Measurements from ENCODE around the gene KRTAP25-1.

KRTAP25-1 gene

GRCh38 chr21:30268608-30269197 lies 20.6 kb downstream of the KRTAP25-1 start:
- TF ChIP-seq CTCF (IDR thresholded peaks at IDR 0.05; ENCODE audit: unreplicated experiment in 3 of 3), result no peak
- Mint-ChIP-seq H3K27ac (no peak overlapping the region), H3K9me3 (peaks cover 11% of the 10 kb centered on the region), H3K4me3 (no peak overlapping the region), H3K27me3 (ENCODE audit: low read depth) (peaks cover 3% of the 10 kb centered on the region), H3K4me1 (no peaks in the 10 kb centered on the region), H3K36me3 (ENCODE audit: low read depth) (no peaks in the 10 kb centered on the region)

- no peaks in the 10 kb centered on the region for H3K9me3 Mint-ChIP-seq
- no peak for TF ChIP-seq CTCF (IDR thresholded peaks at IDR 0.05; ENCODE audit: unreplicated experiment in 3 of 3)
- H3K36me3 Mint-ChIP-seq (ENCODE audit: low read depth), result no peaks in the 10 kb centered on the region
- H3K27ac Mint-ChIP-seq, result no peak overlapping the region
- no peak overlapping the region for H3K4me3 Mint-ChIP-seq
- no peaks in the 10 kb centered on the region for H3K27me3 Mint-ChIP-seq (ENCODE audit: low read depth)
- H3K4me1 Mint-ChIP-seq, result no peaks in the 10 kb centered on the region
Observed at GRCh38 chr21:30257773-30258172, 31.5 kb downstream of the KRTAP25-1 start.

GRCh38 chr21:30256100-30256499 lies 33.2 kb downstream of the KRTAP25-1 start:
- H3K9me3 Mint-ChIP-seq, result no peaks in the 10 kb centered on the region
- H3K4me3 Mint-ChIP-seq, result no peak overlapping the region
- no peaks in the 10 kb centered on the region for H3K27me3 Mint-ChIP-seq (ENCODE audit: low read depth)
- H3K36me3 Mint-ChIP-seq (ENCODE audit: low read depth), result no peaks in the 10 kb centered on the region
- H3K27ac Mint-ChIP-seq, result no peak overlapping the region
- TF ChIP-seq CTCF (IDR thresholded peaks at IDR 0.05; ENCODE audit: unreplicated experiment in 3 of 3), result no peak
- no peaks in the 10 kb centered on the region for H3K4me1 Mint-ChIP-seq

GRCh38 chr21:30255679-30256078 lies 33.6 kb downstream of the KRTAP25-1 start:
- Mint-ChIP-seq H3K27me3 (ENCODE audit: low read depth) (no peaks in the 10 kb centered on the region), H3K4me1 (no peaks in the 10 kb centered on the region), H3K4me3 (no peak overlapping the region), H3K36me3 (ENCODE audit: low read depth) (no peaks in the 10 kb centered on the region), H3K9me3 (no peaks in the 10 kb centered on the region), H3K27ac (no peak overlapping the region)
- no peak for TF ChIP-seq CTCF (IDR thresholded peaks at IDR 0.05; ENCODE audit: unreplicated experiment in 3 of 3)

- H3K9me3 Mint-ChIP-seq, result no peaks in the 10 kb centered on the region
- no peaks in the 10 kb centered on the region for H3K36me3 Mint-ChIP-seq (ENCODE audit: low read depth)
- H3K4me3 Mint-ChIP-seq, result no peak overlapping the region
- no peak for TF ChIP-seq CTCF (IDR thresholded peaks at IDR 0.05; ENCODE audit: unreplicated experiment in 3 of 3)
- no peak overlapping the region for H3K27ac Mint-ChIP-seq
- no peaks in the 10 kb centered on the region for H3K4me1 Mint-ChIP-seq
- no peaks in the 10 kb centered on the region for H3K27me3 Mint-ChIP-seq (ENCODE audit: low read depth)
Observed at GRCh38 chr21:30251781-30252180, 37.5 kb downstream of the KRTAP25-1 start.

- H3K9me3 Mint-ChIP-seq, result no peaks in the 10 kb centered on the region
- H3K4me1 Mint-ChIP-seq, result peaks cover 6% of the 10 kb centered on the region
- no peak overlapping the region for H3K27ac Mint-ChIP-seq
- H3K4me3 Mint-ChIP-seq, result no peak overlapping the region
- H3K36me3 Mint-ChIP-seq (ENCODE audit: low read depth), result no peaks in the 10 kb centered on the region
- H3K27me3 Mint-ChIP-seq (ENCODE audit: low read depth), result no peaks in the 10 kb centered on the region
- no peak for TF ChIP-seq CTCF (IDR thresholded peaks at IDR 0.05; ENCODE audit: unreplicated experiment in 3 of 3)
Observed at GRCh38 chr21:30249936-30250335, 39.4 kb downstream of the KRTAP25-1 start.

Measured in nephron (organoid).